IMR-90 (cell line): ENCODE measurements around the gene POLE3. TPM values are rescaled to one million over a fixed set of nuclear protein-coding genes. Genes with fewer than 3 reads are reported as not detected.
"Not testable (repeated sequence)": the region's sequence is repeated elsewhere in the genome, so short reads cannot be mapped to it uniquely, and the experiment has no call there.

ENCODE experiments used
- ATAC-seq: fragments of 200-7000 bp; cut with Tn5 transposase; 2 replicates; pipeline ENCODE4 v1.9.1; 2020; ENCODE audit warnings: low read depth, mild to moderate bottlenecking, moderate library complexity
- BruUV-seq: library from RNA; stranded (reverse); fragments of 400-500 nt; replicated peaks from 2 replicates; lab custom pipeline; 2021; lab: Mats Ljungman, UMichigan
- CTCF ChIA-PET: fragments of 300-600 bp; formaldehyde crosslinking; extraction: SDS; loops from one replicate; lab custom pipeline; 2021; ENCODE audit warnings: antibody characterized with exemption; lab: Yijun Ruan, JAX
- POLR2A ChIA-PET: fragments of 300-600 bp; sonication (Branson Sonifier 250); formaldehyde crosslinking; loops from one replicate; lab custom pipeline; 2022; ENCODE audit warnings: antibody characterized with exemption; ENCODE audit not compliant: unreplicated experiment; lab: Charles Lee
- DNase-seq: peaks from one replicate; pipeline ENCODE4 v3.0.0; 2013
- H2AFZ ChIP-seq: replicated peaks from 2 replicates; pipeline ENCODE3; 2013; ENCODE audit warnings: low read length, mild to moderate bottlenecking; ENCODE audit not compliant: poor library complexity
- H2AK5ac ChIP-seq: 2 replicates; pipeline ENCODE4 v1.6.1; 2013; ENCODE audit warnings: low read depth, low read length, inconsistent platforms
- H2AK9ac ChIP-seq: replicated peaks from 2 replicates; pipeline ENCODE3; 2013; ENCODE audit warnings: mild to moderate bottlenecking, low read depth, low read length, moderate library complexity; ENCODE audit not compliant: poor library complexity
- H2BK120ac ChIP-seq: 2 replicates; pipeline ENCODE4 v1.6.1; 2013; ENCODE audit warnings: low read depth, low read length, inconsistent platforms
- H2BK15ac ChIP-seq: 3 replicates; pipeline ENCODE4 v1.6.1; 2013; ENCODE audit warnings: low read depth, low read length, inconsistent platforms
- H2BK20ac ChIP-seq: 2 replicates; pipeline ENCODE4 v1.6.1; 2013; ENCODE audit warnings: low read depth, mild to moderate bottlenecking, inconsistent platforms, low read length, moderate library complexity
- H2BK5ac ChIP-seq: 2 replicates; pipeline ENCODE4 v1.6.1; 2013; ENCODE audit warnings: mild to moderate bottlenecking, low read depth, low read length, inconsistent platforms; ENCODE audit not compliant: poor library complexity, severe bottlenecking
- H3K14ac ChIP-seq: replicated peaks from 2 replicates; pipeline ENCODE4 v1.6.1; 2013; ENCODE audit warnings: low read depth, low read length, inconsistent platforms
- H3K18ac ChIP-seq: 2 replicates; pipeline ENCODE4 v1.6.1; 2013; ENCODE audit warnings: low read depth, low read length, control low read depth
- H3K23ac ChIP-seq: 2 replicates; pipeline ENCODE4 v1.6.1; 2013; ENCODE audit warnings: low read depth, low read length, inconsistent platforms
- H3K27ac ChIP-seq: 2 replicates; pipeline ENCODE4 v1.5.1; 2013; ENCODE audit warnings: mild to moderate bottlenecking, control low read depth, low read length; ENCODE audit not compliant: insufficient read depth
- H3K27me3 ChIP-seq: 2 replicates; pipeline ENCODE4 v1.6.1; 2013; ENCODE audit warnings: low read length; ENCODE audit not compliant: control insufficient read depth, insufficient read depth
- H3K36me3 ChIP-seq: 2 replicates; pipeline ENCODE4 v1.6.1; 2013; ENCODE audit warnings: low read length, mixed read lengths; ENCODE audit not compliant: control insufficient read depth, insufficient read depth
- H3K4ac ChIP-seq: 2 replicates; pipeline ENCODE4 v1.6.1; 2013; ENCODE audit warnings: low read depth, low read length, inconsistent platforms
- H3K4me1 ChIP-seq: 2 replicates; pipeline ENCODE4 v1.6.1; 2013; ENCODE audit warnings: low read length, mixed read lengths; ENCODE audit not compliant: control insufficient read depth, insufficient read depth
- H3K4me2 ChIP-seq: 2 replicates; pipeline ENCODE4 v1.6.1; 2013; ENCODE audit warnings: low read depth, mild to moderate bottlenecking, control low read depth, low read length, moderate library complexity
- H3K4me3 ChIP-seq: 2 replicates; pipeline ENCODE4 v1.5.1; 2013; ENCODE audit warnings: low read depth, mild to moderate bottlenecking, control low read depth, low read length, moderate library complexity; ENCODE audit not compliant: insufficient read depth
- H3K56ac ChIP-seq: 2 replicates; pipeline ENCODE4 v1.6.1; 2013; ENCODE audit warnings: low read length, inconsistent platforms; ENCODE audit not compliant: insufficient read depth; ENCODE audit errors: extremely low read depth
- H3K79me1 ChIP-seq, 2 experiments: 2 replicates each; pipeline ENCODE4 v1.6.1; 2013; ENCODE audit warnings: low read length in 2 of 2, inconsistent platforms in 1 of 2, low read depth in 1 of 2
- H3K9ac ChIP-seq: 2 replicates; pipeline ENCODE4 v1.6.1; 2013; ENCODE audit warnings: low read depth, low read length, control low read depth
- H3K9me1 ChIP-seq: 2 replicates; pipeline ENCODE4 v1.6.1; 2013; ENCODE audit warnings: low read length, inconsistent platforms; ENCODE audit not compliant: insufficient read depth
- H3K9me3 ChIP-seq: 2 replicates; pipeline ENCODE4 v1.6.1; 2013; ENCODE audit warnings: low read length; ENCODE audit not compliant: control insufficient read depth, insufficient read depth
- H4K20me1 ChIP-seq: 2 replicates; pipeline ENCODE4 v1.6.1; 2013; ENCODE audit warnings: low read length, inconsistent platforms; ENCODE audit not compliant: insufficient read depth
- H4K5ac ChIP-seq: 2 replicates; pipeline ENCODE4 v1.6.1; 2013; ENCODE audit warnings: mild to moderate bottlenecking, low read depth, low read length, control low read depth
- H4K8ac ChIP-seq, 2 experiments: 2 replicates each; pipeline ENCODE4 v1.6.1; 2013; ENCODE audit warnings: low read depth in 2 of 2, low read length in 2 of 2, control low read depth in 1 of 2, inconsistent platforms in 1 of 2
- H4K91ac ChIP-seq: 2 replicates; pipeline ENCODE4 v1.6.1; 2013; ENCODE audit warnings: low read depth, low read length, inconsistent platforms; ENCODE audit not compliant: insufficient read depth
- WGBS, 2 experiments: methylation state at CpG; one replicate each; pipeline versions ENCODE4 v1.1.5 to v1.1.7; 2013; ENCODE audit warnings: missing lambda C conversion rate in 2 of 2; ENCODE audit not compliant: insufficient read length in 1 of 2; ENCODE audit errors: extremely low coverage in 2 of 2; 5-methylcytosine and 5-hydroxymethylcytosine counted together
- dilution Hi-C: fragments of 300-500 bp; cut with HindIII; formaldehyde crosslinking; loops from one replicate; pipeline ENCODE4 v1.14.3; 2018; ENCODE audit warnings: low sequenced_read_pairs; ENCODE audit not compliant: unreplicated experiment
- in situ Hi-C: fragments of 300-500 bp; cut with MboI; formaldehyde crosslinking; loops from 3 replicates; pipeline ENCODE4 v1.14.3; 2019; ENCODE audit warnings: low sequenced_read_pairs, inconsistent platforms, mixed read lengths
- intact Hi-C: fragments of 100-400 bp; cut with micrococcal nuclease; formaldehyde crosslinking; loops from 2 replicates; pipeline ENCODE4 v1.10.0; 2022
- polyA plus RNA-seq, 3 experiments: library from polyadenylated mRNA; depleted of rRNA; stranded (reverse); fragments of >200 nt; gene quantifications; 2 replicates each; pipeline ENCODE4 v1.2.3, GENCODE V29; 2012; ENCODE audit warnings: low replicate concordance in 1 of 3
- total RNA-seq: library from RNA; depleted of rRNA; stranded (reverse); fragments of >200 nt; gene quantifications from 2 replicates; pipeline ENCODE4 v1.2.3, GENCODE V29; 2012

Gene POLE3
- total and polyA plus RNA-seq, 2 of the 4 experiments (the other 2 are of a cell fraction), result 34.8 to 43.0 TPM

- H4K20me1 ChIP-seq, H2AK9ac ChIP-seq, H2BK5ac ChIP-seq, dilution Hi-C loops, H3K18ac ChIP-seq, H3K4me1 ChIP-seq, H2BK20ac ChIP-seq, POLR2A ChIA-PET, DNase-seq, H3K4me3 ChIP-seq, H3K4ac ChIP-seq, CTCF ChIA-PET, H3K9me3 ChIP-seq, H4K91ac ChIP-seq, in situ Hi-C loops, H4K5ac ChIP-seq, ATAC-seq, BruUV-seq, H3K27ac ChIP-seq, H3K4me2 ChIP-seq, H4K8ac ChIP-seq, H3K79me1 ChIP-seq, H3K9me1 ChIP-seq, H2BK15ac ChIP-seq, intact Hi-C loops, H3K56ac ChIP-seq, H3K14ac ChIP-seq, H3K27me3 ChIP-seq, H2BK120ac ChIP-seq, H3K36me3 ChIP-seq, H3K23ac ChIP-seq, H3K9ac ChIP-seq, H2AK5ac ChIP-seq, H2AFZ ChIP-seq: not testable (repeated sequence)
- WGBS, 2 experiments, result no CpG with 5 or more reads among the region's 7 CpGs
Observed at GRCh38 chr9:113381441-113381840, 29.0 kb downstream of the POLE3 start.
